ENCODE measurements around the gene HSD3B2.

The HSD3B2 gene

DNA sequence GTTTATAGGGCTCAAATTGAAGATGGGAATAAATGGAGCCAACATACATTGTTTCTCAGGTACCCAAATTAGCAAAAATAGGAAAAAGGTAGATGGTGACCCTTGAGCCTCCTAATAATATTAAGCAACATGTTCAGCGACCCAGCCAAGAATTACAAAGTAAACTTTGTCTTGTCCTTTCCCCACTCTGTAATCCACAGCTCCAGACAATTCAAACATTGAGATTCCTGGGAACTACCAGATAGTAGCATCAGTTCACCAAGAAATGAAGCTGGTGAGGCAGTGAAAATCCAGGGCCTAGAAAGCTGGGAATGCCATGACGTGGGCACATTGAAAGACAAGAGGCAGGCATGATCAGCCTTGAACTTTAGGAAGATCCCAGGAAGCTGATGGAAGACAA is 34.6 kb upstream of the HSD3B2 start:
- no peak for DNase-seq (ENCODE audit: low spot score)
- POLR2A ChIA-PET (ENCODE audit: low non-redundant PET), result no interaction called here
- no peak overlapping the region for H3K27ac ChIP-seq
- CTCF ChIA-PET, result interaction anchor here (0.7 kb wide), 1 partner anchor 22 kb away, joined by 4 read pairs; no protein-coding TSS in a partner anchor
- TF ChIP-seq, protein P1, sequence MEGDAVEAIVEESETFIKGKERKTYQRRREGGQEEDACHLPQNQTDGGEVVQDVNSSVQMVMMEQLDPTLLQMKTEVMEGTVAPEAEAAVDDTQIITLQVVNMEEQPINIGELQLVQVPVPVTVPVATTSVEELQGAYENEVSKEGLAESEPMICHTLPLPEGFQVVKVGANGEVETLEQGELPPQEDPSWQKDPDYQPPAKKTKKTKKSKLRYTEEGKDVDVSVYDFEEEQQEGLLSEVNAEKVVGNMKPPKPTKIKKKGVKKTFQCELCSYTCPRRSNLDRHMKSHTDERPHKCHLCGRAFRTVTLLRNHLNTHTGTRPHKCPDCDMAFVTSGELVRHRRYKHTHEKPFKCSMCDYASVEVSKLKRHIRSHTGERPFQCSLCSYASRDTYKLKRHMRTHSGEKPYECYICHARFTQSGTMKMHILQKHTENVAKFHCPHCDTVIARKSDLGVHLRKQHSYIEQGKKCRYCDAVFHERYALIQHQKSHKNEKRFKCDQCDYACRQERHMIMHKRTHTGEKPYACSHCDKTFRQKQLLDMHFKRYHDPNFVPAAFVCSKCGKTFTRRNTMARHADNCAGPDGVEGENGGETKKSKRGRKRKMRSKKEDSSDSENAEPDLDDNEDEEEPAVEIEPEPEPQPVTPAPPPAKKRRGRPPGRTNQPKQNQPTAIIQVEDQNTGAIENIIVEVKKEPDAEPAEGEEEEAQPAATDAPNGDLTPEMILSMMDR (conservative IDR thresholded peaks at IDR 0.05; ENCODE audit: low read depth), result no peak

DNA sequence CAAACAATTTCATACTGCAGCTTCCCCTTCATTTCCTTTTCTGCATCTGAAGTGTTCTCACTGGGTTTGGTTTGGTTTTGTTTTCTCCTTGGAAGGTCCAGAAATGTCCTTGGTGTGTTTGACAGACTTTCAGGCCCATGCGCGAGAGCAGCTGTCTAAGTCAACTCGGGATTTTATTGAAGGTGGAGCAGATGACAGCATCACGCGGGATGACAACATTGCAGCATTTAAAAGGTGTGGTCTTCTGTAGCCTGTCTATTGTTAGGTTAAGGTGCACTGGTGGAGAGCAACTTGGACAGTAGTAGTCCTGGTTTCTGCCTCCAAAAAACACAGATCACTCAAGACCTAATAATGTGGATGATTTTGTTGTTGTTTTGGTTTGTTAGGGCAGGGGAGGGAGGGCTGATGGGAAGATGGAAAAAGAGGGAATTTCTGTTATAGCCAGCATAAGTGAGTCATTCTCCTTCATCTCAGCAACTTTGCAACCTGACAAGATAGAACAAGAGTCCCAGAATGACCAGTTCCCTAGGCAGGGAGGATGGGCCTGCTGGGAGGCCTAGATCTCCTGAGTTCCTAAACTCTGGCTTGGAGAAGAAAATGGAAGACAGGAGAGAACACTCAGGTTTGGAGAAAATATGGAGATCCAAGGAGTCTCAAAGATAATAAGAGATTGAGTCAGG is 33.8 kb upstream of the HSD3B2 start:
- CTCF ChIA-PET, result no interaction called here
- DNase-seq (ENCODE audit: low spot score), result no peak
- POLR2A ChIA-PET (ENCODE audit: low non-redundant PET), result no interaction called here
- TF ChIP-seq, protein P1 (conservative IDR thresholded peaks at IDR 0.05; ENCODE audit: low read depth), result no peak
- H3K27ac ChIP-seq, result no peak overlapping the region

DNA sequence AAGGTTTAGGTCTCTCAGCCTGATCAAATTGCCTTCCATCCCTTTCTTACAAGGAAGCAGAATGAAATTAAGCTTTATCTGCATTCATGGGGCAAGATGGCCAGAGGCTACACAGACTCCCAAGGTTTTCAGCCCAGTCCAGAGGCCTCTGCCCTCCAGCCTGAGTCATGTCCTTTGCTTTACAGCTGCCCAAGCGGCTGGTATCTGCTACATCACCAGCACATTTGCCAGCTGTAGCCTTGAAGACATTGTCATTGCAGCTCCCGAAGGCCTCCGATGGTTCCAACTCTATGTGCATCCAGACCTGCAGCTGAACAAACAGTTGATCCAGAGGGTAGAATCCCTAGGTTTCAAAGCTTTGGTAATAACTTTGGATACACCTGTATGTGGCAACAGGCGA is 30.4 kb upstream of the HSD3B2 start:
- ChIA-PET CTCF (no interaction called here), POLR2A (ENCODE audit: low non-redundant PET) (no interaction called here)
- no peak for DNase-seq (ENCODE audit: low spot score)
- H3K27ac ChIP-seq, result no peak overlapping the region
- TF ChIP-seq, protein P1 (conservative IDR thresholded peaks at IDR 0.05; ENCODE audit: low read depth), result no peak

DNA sequence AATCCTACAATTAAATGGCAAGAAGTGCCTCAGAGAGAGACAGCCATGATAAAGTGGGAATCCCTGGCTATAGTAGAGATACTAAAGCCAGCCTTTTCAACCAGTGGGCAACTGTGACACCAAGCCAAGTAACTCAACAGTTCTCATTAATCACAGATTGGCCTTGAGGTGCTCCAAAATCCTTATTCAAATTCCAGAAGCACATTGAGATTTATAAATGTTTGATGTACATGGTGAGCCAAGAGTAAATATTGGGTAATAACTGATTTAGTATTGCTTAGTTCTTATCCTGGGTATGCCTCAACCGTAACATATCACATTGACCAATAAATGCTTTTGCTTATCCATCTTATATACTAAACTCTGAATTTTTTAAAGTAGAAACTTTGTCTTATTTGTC is 29.3 kb upstream of the HSD3B2 start:
- DNase-seq (ENCODE audit: low spot score), result no peak
- ChIA-PET CTCF (no interaction called here), POLR2A (ENCODE audit: low non-redundant PET) (no interaction called here)
- H3K27ac ChIP-seq, result no peak overlapping the region
- TF ChIP-seq, protein P1 (conservative IDR thresholded peaks at IDR 0.05; ENCODE audit: low read depth), result no peak

DNA sequence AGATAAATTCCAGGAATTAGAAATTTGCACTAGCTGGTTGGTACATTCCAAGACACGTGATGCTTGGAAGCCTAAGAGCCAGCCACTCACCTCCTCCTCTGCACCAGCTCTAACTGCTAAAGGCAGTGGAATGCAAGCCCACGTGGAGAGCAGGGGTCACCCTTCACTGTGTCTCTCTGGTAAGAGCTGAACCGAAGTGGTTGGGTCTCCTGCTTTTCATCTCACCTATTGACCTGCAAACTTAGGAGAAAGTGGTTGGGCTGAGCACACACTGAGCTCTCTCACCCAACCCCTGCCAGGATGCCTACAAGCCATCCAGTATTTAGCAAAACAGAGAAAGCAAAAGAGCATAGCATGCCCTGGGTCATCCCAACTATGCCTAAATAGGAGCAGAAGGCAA is 27.1 kb upstream of the HSD3B2 start:
- no peak for DNase-seq (ENCODE audit: low spot score)
- TF ChIP-seq, protein P1 (conservative IDR thresholded peaks at IDR 0.05; ENCODE audit: low read depth), result no peak
- ChIA-PET POLR2A (ENCODE audit: low non-redundant PET) (no interaction called here), CTCF (no interaction called here)
- H3K27ac ChIP-seq, result no peak overlapping the region

DNA sequence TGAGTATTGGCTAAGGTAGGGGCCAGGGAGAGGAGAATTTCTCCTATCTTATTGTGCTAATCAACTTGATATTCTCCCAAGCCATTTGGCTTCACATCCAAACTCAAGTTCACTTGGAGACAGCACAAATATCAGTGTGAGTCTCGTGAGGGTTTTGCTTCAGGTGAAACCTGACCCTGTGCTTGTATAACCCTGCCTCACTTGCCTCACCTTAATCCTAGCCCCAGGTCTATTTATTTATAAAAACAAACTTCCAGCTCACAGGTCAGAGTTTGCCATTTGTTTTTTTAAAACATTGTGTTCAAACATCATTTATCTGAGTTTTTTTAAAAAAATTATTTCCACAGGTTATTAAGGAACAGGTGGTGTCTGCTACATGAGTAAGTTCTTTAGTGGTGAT is 26.5 kb upstream of the HSD3B2 start:
- TF ChIP-seq, protein P1 (conservative IDR thresholded peaks at IDR 0.05; ENCODE audit: low read depth), result no peak
- POLR2A ChIA-PET (ENCODE audit: low non-redundant PET), result no interaction called here
- DNase-seq (ENCODE audit: low spot score), result no peak
- no peak overlapping the region for H3K27ac ChIP-seq
- CTCF ChIA-PET, result no interaction called here
